Stimulated activated CD4-positive, alpha-beta T cell treated with anti-CD3 and anti-CD28 coated beads, Interleukin-2, amount 100 ng/mL, for 24 hours (primary cell): ENCODE data around the gene FHDC1.
A peak's percentile ranks its signal among the peaks of the same experiment; 100 is the strongest.
"Not testable (repeated sequence)": the region's sequence is repeated elsewhere in the genome, so short reads cannot be mapped to it uniquely, and the experiment has no call there.

Experiments used
- DNase-seq, 2 donors: peaks; one replicate each; pipeline ENCODE4 v3.0.0-alpha.2; 2020

Gene FHDC1, protein sequence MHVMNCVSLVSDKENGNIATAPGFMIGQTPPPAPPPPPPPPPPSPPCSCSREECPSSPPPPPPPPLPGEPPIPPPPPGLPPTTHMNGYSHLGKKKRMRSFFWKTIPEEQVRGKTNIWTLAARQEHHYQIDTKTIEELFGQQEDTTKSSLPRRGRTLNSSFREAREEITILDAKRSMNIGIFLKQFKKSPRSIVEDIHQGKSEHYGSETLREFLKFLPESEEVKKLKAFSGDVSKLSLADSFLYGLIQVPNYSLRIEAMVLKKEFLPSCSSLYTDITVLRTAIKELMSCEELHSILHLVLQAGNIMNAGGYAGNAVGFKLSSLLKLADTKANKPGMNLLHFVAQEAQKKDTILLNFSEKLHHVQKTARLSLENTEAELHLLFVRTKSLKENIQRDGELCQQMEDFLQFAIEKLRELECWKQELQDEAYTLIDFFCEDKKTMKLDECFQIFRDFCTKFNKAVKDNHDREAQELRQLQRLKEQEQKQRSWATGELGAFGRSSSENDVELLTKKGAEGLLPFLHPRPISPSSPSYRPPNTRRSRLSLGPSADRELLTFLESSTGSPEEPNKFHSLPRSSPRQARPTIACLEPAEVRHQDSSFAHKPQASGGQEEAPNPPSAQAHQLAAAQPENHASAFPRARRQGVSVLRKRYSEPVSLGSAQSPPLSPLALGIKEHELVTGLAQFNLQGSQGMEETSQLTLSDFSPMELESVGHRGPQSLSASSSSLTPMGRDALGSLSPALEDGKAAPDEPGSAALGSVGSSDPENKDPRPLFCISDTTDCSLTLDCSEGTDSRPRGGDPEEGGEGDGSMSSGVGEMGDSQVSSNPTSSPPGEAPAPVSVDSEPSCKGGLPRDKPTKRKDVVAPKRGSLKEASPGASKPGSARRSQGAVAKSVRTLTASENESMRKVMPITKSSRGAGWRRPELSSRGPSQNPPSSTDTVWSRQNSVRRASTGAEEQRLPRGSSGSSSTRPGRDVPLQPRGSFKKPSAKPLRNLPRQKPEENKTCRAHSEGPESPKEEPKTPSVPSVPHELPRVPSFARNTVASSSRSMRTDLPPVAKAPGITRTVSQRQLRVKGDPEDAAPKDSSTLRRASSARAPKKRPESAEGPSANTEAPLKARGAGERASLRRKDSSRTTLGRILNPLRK

DNA sequence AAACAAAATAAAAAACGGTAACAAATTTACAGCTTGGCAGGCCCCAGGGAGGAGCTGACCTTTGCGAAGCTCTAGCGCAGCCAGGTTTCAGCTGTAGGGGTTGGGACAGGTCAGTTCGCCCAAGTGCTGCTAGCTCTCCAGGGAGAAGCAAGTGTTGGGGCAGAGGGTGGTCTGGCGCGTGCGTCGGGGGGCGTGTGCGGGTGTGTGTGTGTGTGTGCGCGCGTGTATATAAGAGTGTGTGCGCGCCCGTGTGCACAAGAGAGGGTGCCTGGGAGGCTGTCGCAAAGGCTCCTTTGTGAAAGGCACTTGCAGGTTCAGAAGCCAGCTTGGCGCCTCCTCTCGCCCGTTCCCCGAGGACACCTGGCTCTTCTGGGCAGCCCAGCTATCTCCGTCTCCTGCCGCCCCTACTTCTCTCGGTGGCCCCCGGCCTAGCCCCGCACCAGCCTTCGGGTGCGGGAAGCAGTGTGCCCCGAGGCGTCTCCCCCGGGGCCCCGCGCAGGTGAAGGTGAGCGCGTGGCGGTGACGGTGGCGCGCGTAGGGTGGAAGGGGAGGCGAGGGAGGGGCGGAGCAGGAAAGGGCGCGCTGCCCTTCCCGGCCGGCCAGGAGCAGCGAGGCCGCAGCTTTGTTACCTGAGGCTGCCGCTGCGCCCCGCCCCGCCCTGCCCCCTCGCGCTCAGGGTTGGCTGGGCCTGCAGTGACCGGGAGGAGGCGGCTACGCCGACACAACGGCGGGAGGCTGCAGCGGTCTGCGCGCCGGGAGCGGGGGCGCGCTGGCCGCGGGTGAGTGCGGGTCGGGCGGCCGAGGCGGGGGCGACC, at the start of gene FHDC1:
Gene FHDC1 (plus strand): TSS at position 693 of the 815 bp plus-strand sequence. CDS start 6,735 bp downstream, outside the sequence.
- DNase-seq: peak in 1 of 2 donors; percentile 37

DNA sequence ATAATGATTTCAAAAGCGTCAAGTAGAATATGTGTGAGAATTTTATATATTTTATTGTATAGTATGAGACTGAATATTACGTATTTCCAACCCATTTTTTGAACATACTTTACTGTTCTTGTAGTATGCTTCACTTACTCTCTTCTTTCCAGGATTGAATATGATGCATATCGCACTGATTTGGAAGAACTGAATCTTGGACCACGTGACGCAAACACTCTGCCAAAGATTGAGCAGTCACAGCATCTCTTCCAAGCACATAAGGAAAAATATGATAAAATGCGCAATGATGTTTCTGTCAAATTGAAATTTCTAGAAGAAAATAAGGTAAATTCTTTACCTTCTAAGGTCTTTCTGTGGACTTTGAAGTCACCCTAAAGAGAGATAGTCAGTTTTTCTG, 48.1 kb upstream of the FHDC1 start:
- DNase-seq: no peak

DNA sequence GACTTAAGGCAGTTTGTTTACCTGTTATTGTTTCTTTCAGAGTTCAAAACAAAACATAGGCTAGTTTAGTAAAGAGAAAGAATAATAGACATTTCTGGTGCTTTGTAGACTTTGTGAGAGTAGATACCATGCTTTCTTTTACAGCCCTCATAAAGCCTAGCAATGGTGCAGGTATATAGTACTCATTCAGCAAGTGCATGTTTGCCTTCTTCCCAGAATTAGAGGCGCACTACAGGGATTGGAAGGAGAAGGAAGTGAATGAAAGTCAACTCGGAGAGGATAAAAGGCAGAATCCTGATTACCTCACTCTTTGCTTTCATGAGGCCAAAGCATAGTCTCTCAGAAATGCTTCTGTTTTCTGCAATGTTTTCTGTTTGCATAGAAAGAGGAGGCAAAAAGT, 43.1 kb upstream of the FHDC1 start:
- DNase-seq: no peak

DNA sequence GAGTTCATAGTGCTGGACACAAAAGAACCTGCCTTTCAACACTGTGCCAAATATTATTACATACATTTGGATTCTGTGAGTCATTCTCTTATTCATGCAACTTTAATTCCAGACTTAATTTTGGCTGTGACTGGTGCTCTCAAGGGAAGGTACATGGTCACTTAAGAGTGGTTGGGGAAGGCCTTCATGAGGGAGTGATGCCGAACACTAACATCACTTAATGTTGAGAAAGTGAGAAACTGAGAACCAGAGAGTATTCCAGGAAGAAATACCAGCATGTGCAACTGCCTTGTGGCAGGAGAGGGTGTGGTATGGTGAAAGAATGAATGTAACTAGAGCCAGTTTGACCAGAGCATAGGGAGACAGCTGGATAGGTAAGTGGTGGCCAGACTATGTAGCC, 41.5 kb upstream of the FHDC1 start:
- no peak for DNase-seq

DNA sequence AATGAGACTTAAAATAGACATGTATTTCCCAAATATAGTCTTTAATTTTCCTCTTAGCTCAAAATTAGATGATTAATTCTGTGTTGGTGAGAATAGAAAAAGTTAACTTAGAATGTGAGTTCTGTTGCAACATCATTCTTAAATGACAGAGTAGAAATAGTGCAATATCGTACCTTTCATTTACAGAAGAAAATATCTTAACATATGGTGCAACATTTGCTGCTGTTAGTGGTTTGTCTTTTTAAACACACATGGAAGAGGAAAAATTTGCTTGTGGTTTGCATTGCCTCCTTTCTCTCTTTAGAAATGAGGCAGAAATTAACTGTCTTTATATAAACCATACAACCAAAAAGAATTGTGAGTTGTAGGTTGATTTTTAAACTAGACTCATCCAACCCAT, 39.3 kb upstream of the FHDC1 start:
- no peak for DNase-seq

DNA sequence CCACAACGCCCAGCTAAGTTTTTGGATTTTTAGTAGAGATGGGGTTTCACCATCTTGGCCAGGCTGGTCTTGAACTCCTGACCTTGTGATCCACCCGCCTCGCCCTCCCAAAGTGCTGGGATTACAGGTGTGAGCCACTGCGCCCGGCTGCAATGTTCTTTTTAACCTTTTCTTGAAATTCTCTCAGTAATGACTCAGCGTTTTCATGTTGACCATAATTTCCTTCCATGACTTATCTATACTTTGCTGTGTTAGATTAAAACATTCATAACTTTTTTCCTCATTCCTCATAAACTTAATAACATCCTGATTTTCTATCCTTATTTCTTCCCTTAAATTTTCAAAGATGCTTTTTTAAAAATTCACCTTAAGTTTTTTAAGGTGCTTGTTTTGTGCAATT, 38.0 kb upstream of the FHDC1 start:
- not testable (repeated sequence) for DNase-seq

DNA sequence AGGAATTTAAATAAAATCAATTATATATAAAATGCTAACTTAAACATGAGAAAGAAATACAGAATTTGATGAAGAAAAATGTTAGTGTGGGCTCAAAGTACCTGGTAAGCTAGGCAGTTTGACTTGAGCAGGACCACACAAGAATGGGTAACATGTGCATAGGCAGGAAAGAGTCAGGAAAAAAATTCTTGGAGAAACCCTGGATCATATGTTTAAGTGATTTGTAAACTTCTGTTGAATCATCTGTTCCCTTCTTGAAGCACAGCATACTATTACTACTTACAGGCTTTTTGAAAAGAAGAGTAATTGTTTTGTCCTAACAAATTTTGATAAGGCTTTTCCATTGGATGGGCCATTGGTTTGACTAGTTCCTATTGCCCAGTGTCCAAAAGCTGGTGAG, 37.5 kb upstream of the FHDC1 start:
- no peak for DNase-seq

DNA sequence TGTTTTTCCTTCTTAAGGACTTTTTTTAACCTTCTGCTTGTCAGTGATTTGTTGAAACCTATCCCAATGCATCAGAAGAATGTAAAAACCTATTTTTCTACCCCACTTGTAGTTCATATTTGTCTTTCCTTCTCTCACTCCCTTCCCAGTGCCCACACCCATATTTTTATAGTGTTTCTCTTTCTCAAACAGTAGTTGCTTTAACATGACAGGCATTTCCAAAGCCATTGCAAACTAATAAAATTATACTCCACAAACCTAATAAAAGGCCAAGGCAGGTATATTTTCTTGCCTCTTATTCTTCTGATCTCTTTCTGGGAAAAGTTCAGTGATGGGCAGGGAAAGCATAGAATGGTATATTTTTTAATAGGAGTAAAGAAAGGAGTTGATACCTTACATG, 35.7 kb upstream of the FHDC1 start:
- no peak for DNase-seq

DNA sequence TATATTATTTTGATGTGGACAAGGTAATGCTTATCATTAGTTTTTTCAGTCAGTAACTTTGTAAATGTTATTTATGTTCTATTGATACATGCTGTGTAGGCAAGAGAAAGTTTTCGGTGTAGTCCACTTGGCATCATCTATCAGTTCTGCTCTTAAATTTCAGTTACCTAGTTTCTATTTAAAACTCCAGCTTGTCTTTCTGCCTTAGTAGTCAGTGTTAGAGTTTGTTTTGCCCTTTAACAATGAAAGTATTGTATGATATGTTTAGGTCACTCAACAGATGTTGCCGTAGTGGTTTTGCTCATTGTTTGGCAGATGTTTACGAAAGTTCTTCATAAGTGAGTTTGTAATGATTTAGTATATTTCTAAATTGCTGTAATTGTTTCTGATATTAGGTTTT, 34.9 kb upstream of the FHDC1 start:
- no peak for DNase-seq

DNA sequence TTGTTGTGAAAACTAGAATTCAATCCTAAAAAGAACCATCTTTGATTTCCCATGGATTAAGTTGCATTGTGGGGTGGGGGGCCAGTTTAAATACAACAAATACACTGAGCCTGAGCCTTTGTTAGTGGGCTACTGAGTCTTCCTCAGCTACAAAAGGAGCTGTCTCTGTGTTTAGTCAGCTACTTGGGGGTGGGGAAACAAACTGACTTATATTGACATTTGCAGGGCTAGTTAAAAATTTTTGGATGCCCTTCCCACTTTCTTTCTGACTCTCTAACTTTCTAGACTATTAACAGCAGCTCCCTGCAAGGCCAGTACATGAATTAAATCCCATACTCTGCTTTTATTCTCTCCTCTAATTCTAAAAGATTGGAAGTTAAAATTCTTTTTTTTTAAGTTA, 32.5 kb upstream of the FHDC1 start:
- DNase-seq: no peak

DNA sequence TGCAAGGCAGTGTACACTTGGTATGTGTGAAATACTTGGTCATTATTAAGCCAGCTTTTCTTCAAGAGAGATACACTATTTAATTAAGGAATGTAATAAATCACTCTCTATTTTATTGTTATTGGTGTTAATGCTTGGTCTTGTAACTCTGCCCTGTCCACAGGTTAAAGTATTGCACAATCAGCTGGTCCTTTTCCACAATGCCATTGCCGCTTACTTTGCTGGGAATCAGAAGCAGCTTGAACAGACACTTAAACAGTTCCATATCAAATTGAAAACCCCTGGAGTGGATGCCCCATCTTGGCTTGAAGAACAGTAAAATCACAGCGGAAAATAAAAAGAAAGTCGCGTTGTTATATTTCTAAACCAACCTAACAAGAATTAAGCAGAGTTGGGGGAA, 26.2 kb upstream of the FHDC1 start:
- DNase-seq: no peak

DNA sequence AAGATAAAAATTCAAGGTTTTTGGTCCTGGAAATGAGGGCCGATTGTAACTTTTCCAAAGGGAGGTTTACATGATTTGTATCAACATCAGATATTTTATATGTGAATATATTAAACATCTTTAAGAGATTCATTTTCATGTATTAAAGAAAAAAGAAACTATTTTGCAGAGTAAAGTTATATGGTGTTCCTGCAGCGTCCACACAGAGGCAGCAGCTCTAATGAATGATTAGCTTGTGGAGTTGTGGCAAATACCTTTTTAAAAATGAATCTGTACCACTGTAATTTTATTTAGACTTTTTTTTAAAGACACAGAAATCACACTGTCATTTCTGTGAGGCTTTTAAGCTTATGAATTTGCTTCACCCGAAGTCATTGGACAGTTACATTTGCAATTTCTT, 25.6 kb upstream of the FHDC1 start:
- no peak for DNase-seq

DNA sequence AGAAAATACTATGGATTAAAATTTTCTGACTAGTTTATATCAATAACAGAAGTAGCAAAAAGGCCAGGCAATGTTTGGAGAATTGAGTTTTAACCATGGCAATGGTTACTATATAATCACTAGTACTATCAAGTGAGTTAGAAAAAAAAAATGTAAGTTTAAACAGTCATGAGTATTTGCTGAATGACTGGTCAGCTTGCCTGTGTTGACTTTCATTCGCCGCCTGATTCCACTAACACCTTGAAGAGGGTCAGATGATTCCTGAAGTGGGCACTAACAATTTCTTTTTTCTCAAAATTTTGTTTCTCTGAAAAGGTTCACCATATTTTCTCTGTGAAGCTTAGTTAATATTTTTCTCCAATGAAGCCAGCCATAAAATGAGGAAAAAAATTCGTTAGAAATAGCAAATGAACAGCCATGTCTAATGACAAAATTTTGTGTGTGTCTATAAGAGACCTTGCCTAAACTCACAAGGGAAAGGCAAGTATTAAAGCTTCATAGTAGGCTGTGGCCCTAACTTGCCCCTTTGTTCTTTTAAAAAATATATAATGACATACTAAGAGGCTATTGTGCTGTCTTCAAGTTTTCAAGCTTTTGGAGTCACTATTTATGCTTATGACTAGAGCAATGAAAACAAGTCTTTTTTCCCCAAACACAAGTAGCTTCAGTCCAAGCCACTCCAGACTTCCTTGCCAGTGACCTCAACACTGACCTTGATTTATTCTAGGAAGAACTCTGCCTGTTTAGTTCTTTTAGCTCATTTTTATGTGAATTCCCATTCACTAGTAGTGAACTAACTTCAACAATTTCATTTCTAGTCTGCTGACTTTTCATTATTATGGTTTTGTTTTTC, 18.4 kb upstream of the FHDC1 start:
- DNase-seq: no peak

DNA sequence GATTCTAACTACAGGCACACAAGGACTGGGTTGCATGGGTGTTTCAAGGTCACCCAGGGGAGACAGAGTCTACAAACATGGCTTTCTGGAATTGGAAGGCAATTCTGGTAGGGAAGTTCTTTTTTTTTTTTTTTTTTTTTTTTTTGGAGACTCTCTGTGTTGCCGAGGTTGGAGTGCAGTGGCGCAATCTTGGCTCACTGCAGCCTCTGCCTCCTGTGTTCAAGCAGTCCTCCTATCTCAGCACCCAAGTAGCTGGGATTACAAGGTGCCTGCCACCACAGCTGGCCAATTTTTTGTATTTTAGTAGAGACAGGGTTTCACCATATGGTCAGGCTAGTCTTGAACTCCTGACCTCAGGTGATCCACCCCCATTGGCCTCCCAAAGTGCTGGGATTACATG, 16.3 kb upstream of the FHDC1 start:
- no peak for DNase-seq

DNA sequence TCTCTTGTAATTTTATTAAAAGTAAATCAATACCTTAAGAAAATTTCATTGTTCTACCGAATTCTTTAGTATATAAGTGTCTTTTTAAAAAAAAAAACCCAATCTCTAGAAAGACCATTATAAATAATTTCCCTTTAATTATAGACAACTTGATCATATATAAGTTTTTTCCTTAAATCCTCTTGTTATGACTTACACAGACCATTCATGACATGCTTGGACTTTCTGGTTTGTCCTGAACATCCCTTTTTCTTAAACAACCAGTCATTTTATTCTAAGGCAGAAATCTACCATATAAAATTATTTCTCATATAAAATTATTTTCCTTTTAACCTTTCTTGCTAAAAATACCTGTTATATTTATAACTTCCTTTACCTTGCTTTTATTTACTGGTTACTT, 15.4 kb upstream of the FHDC1 start:
- DNase-seq: no peak

DNA sequence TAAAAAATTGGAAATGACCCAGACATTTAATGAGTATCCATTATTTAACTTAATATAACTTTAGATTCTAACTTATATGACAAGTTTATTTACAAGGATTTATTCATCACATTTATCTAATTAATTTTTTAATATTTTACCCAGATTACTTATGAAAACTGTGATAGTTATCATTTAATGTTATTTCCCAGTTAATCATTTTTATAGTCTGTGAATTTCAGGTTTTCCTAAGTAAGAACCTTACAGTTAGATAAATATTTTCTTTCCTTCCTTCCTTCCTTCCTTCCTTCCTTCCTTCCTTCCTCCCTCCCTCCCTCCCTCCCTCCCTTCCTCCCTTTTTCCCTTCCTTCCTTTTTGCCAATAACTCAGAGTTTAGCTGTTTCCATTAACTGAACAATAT, 14.8 kb upstream of the FHDC1 start:
- no peak for DNase-seq

DNA sequence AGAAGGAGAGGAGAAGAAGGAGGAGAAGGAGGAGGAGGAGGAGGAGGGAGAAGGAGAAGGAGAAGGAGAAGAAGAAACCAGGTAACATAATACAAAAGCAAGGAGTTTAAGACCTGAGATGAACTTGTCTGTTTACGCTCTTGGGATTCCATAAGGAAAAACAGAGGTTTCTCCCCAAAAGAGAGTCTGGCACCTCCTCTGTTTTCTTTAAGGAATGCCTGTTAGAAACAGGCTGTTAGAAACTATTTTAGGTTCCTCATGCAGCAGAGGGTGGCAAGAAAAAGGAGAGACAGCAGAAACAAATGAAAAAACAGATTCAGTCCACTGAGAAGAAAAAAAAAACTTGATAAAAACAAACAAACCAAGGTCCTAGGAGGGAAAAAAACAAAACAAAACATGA, 10.3 kb upstream of the FHDC1 start:
- DNase-seq: no peak

DNA sequence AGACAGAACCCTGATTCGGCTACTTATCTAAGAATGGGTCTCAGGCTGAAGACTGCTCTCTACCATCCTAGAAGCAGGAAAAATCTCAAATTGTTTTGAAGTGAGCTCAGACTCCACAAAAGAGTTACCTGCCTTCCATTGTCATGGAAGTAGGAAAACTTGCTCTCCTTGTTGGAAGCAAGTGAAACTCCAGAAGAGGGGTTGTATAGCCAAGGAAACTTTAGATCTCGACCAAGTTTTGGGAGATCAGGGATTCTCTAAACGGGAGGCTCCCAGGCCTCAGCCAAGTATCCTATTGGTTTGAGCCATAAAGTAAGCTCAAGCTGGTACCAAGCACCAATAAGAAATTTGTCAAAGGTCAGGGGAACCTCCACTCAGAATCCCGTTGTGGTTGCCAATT, 9.2 kb upstream of the FHDC1 start:
- no peak for DNase-seq

DNA sequence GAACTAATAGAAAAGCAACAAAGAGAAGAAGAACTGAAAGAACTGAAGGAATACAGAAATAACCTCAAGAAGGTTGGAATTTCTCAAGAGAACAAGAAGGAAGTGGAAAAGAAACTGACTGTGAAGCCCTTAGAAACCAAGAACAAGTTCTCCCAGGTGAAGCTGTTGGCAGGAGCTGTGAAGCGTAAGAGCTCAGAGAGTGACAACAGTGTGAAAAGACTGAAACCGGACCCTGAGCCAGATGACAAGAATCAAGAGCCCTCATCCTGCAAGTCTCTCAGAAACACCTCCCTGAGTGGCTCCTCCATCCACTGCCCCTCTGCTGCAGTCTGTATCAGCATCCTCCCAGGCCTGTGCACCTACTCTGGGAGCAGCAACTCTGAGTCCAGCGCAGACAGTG, 8.4 kb upstream of the FHDC1 start:
- DNase-seq: no peak

DNA sequence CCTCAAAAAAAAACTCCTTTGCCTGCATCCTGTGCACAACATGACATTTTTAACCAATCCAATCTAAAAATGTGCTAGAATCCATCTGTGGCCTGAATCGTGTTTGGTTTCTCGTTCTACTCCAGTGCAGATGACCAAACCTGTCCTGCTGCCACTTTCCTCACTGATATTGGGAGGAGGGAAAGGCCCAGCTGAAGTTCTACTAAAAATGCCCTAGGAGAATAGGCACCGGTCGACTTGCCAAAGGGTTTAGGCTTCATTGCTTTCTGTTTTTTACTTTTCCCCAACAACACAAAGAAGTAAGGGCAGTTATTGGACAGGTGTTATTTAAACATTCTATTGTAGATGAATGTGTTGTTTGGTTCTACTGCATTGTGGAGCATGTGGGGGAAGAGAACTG, 7.8 kb upstream of the FHDC1 start:
- DNase-seq: no peak

DNA sequence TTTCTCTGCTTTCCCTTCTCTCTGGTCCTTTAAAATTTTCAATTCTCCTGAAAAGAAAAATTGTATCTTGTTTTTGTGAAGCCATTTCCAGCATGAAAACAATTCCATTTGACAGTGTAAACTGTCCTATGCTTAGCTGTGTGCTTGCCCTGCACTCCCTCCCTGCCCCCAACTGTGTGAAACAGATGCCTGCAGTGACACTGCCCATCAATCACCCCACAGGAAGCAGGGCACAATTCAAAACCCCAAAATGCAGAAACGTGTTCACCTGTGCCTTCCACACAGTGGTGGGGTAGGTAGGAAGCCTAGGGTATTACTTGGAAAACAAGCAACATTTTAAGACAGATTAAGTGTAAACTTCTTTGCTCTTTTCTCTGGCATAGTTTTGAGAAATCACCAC, 6.2 kb upstream of the FHDC1 start:
- no peak for DNase-seq

DNA sequence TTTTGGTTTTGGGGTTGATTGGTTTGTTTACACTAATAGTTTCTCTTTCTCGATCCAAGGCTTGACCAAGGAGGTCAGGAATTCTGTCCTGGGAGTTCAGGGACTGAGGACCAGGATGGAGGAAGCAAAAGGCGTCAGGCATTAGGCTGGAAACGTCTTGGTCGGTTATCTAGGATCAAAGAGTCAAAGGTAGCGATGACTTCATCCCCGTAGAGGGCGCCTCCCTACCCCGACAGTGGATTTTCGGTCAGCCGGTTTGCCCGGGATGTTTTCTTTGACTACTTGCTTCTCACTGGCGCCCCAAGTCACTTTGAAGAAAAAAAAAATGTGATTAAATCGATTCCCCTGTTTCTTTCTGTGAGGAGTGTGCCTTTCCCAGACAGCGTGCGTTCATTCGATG, 980 bp upstream of the FHDC1 start:
- peak in 1 of 2 donors; percentile 36 for DNase-seq
